HepG2 (cell line): ENCODE results near the gene GALNT12. TPM values are rescaled to one million over a fixed set of nuclear protein-coding genes. Genes with fewer than 3 reads are reported as not detected.

Experiments used
- ATAC-seq: fragments of 200-7000 bp; cut with Tn5 transposase; 3 replicates; pipeline ENCODE4 v1.9.1; 2020; ENCODE audit warnings: mild to moderate bottlenecking, moderate library complexity
- BruUV-seq: library from RNA; stranded (reverse); fragments of 400-500 nt; replicated peaks from 2 replicates; lab custom pipeline; 2021; lab: Mats Ljungman, UMichigan
- CTCF ChIA-PET: fragments of 300-600 bp; formaldehyde crosslinking; extraction: SDS; loops from one replicate; lab custom pipeline; 2021; ENCODE audit warnings: low total read pairs, inconsistent platforms, low intra/inter-chr PET ratio; lab: Yijun Ruan, JAX
- POLR2A ChIA-PET: fragments of 350-600 bp; sonication (Branson Sonifier 250); formaldehyde crosslinking; loops from one replicate; lab custom pipeline; 2020; ENCODE audit warnings: antibody characterized with exemption, inconsistent platforms; lab: Yijun Ruan, JAX
- DNase-seq: peaks from one replicate; pipeline ENCODE4 v3.0.0-alpha.2; 2015; ENCODE audit warnings: low spot score
- FAIRE-seq: peaks from 3 replicates; lab custom pipeline; 2011; peaks lifted over from hg19 to GRCh38; lab: Jason Lieb, UNC
- H2AFZ ChIP-seq: one replicate; pipeline ENCODE4 v1.6.1; 2011; ENCODE audit warnings: low read length, inconsistent platforms
- H3K27ac ChIP-seq: fragments of 300-600 bp; 3 replicates; pipeline ENCODE4 v1.8.0; 2011; ENCODE audit warnings: mixed run types, mild to moderate bottlenecking, mixed read lengths, low read length, inconsistent platforms; ENCODE audit not compliant: insufficient read depth; ENCODE audit errors: extremely low read length
- H3K27me3 ChIP-seq, 2 experiments: fragments of 200-600 bp in 1 of 2; 2 replicates in 1 of 2; 3 replicates in 1 of 2; pipeline versions ENCODE4 v1.6.0 to v1.8.0; 2011; ENCODE audit warnings: low read length in 2 of 2, mild to moderate bottlenecking in 2 of 2, moderate library complexity in 2 of 2, inconsistent platforms in 1 of 2; ENCODE audit not compliant: insufficient read depth in 2 of 2, control insufficient read depth in 1 of 2
- H3K36me3 ChIP-seq, 2 experiments: fragments of 200-600 bp in 1 of 2; replicated peaks in 1 of 2; 2 replicates in 1 of 2; 3 replicates in 1 of 2; pipeline versions ENCODE4 v1.5.1 to v1.8.0; 2011; ENCODE audit warnings: low read length in 2 of 2, inconsistent platforms in 1 of 2; ENCODE audit not compliant: insufficient read depth in 2 of 2, control insufficient read depth in 1 of 2
- H3K4me1 ChIP-seq: 2 replicates; pipeline ENCODE4 v1.5.1; 2012; ENCODE audit warnings: low read length, inconsistent platforms; ENCODE audit not compliant: insufficient read depth
- H3K4me2 ChIP-seq: 2 replicates; pipeline ENCODE4 v1.6.0; 2011; ENCODE audit warnings: low read depth, low read length, inconsistent platforms
- H3K4me3 ChIP-seq, 3 experiments: fragments of 200-600 bp in 1 of 3; sonication (generic), shearing (Covaris generic) in 1 of 3; replicated peaks in 1 of 3; 2 replicates each; pipeline ENCODE4 v1.5.1; 2011 to 2016; ENCODE audit warnings: low read length in 3 of 3, inconsistent platforms in 2 of 3, low read depth in 2 of 3, mild to moderate bottlenecking in 2 of 3, control low read depth in 1 of 3, mixed read lengths in 1 of 3; ENCODE audit not compliant: insufficient read depth in 1 of 3
- H3K79me2 ChIP-seq: one replicate; pipeline ENCODE4 v1.6.1; 2011; ENCODE audit warnings: low read length, inconsistent platforms; ENCODE audit not compliant: insufficient read depth
- H3K9ac ChIP-seq: 2 replicates; pipeline ENCODE4 v1.6.0; 2011; ENCODE audit warnings: mild to moderate bottlenecking, low read depth, low read length, inconsistent platforms; ENCODE audit not compliant: insufficient read depth
- H3K9me3 ChIP-seq: 2 replicates; pipeline ENCODE4 v1.5.1; 2012; ENCODE audit warnings: mild to moderate bottlenecking, low read length
- H4K20me1 ChIP-seq: 2 replicates; pipeline ENCODE4 v1.6.0; 2011; ENCODE audit warnings: inconsistent platforms, mild to moderate bottlenecking, low read length, moderate library complexity; ENCODE audit not compliant: insufficient read depth
- DMAP1 ChIP-seq: IDR thresholded peaks from 2 replicates; pipeline ENCODE4 v1.6.1; 2016
- EZH2 ChIP-seq: conservative IDR thresholded peaks from 2 replicates; pipeline ENCODE4 v1.6.1; 2012; ENCODE audit warnings: mild to moderate bottlenecking, low read depth, low read length, moderate library complexity
- GPN1 ChIP-seq: sonication (generic); formaldehyde crosslinking; IDR thresholded peaks from 2 replicates; pipeline ENCODE4 v1.5.1; 2020; ENCODE audit warnings: missing genetic modification reagents, borderline replicate concordance
- KAT8 ChIP-seq: IDR thresholded peaks from 2 replicates; pipeline ENCODE4 v1.6.1; 2016; ENCODE audit warnings: missing genetic modification reagents, missing compliant biosample characterization
- KLF6 ChIP-seq: IDR thresholded peaks from 2 replicates; pipeline ENCODE4 v1.8.0; 2016; ENCODE audit warnings: missing biosample characterization, missing genetic modification reagents
- MTA1 ChIP-seq: sonication (generic); formaldehyde crosslinking; IDR thresholded peaks from 2 replicates; pipeline ENCODE4 v1.4.0; 2020; ENCODE audit warnings: missing genetic modification reagents, mild to moderate bottlenecking, borderline replicate concordance
- REXO4 ChIP-seq: sonication (generic); formaldehyde crosslinking; IDR thresholded peaks from 2 replicates; pipeline ENCODE4 v1.8.0; 2022; ENCODE audit warnings: missing genetic modification reagents, mild to moderate bottlenecking, borderline replicate concordance
- RFX1 ChIP-seq: fragments of 450-650 bp; IDR thresholded peaks from 2 replicates; pipeline ENCODE4 v1.6.1; 2017
- ZNF10 ChIP-seq: sonication (generic); formaldehyde crosslinking; IDR thresholded peaks from 2 replicates; pipeline ENCODE4 v1.4.0; 2020; ENCODE audit warnings: mild to moderate bottlenecking, low read depth, missing genetic modification reagents, borderline replicate concordance
- ZNF230 ChIP-seq: sonication (generic); formaldehyde crosslinking; IDR thresholded peaks from 2 replicates; pipeline ENCODE4 v1.4.0; 2020; ENCODE audit warnings: mild to moderate bottlenecking, missing genetic modification reagents
- ZNF430 ChIP-seq: sonication (generic); formaldehyde crosslinking; IDR thresholded peaks from 2 replicates; pipeline ENCODE4 v1.9.0; 2021; ENCODE audit warnings: mild to moderate bottlenecking, missing genetic modification reagents
- ZNF567 ChIP-seq: sonication (generic); formaldehyde crosslinking; IDR thresholded peaks from 2 replicates; pipeline ENCODE4 v1.8.1; 2023; ENCODE audit warnings: mild to moderate bottlenecking, missing genetic modification reagents, borderline replicate concordance
- WGBS: methylation state at CpG from one replicate; pipeline ENCODE4 v1.1.6; 2017; ENCODE audit warnings: low lambda C conversion rate; 5-methylcytosine and 5-hydroxymethylcytosine counted together
- in situ Hi-C: cut with HindIII; loops from 2 replicates; pipeline ENCODE4 v1.10.0; 2017; ENCODE audit warnings: low pct_unique_long_range_greater_than_20kb; ENCODE audit not compliant: extremely low pct_ligation_motif_present
- intact Hi-C: fragments of 100-400 bp; cut with micrococcal nuclease; formaldehyde crosslinking; loops from one replicate; pipeline ENCODE4 v1.10.0; 2022; ENCODE audit not compliant: unreplicated experiment
- polyA plus RNA-seq, 8 experiments: library from polyadenylated mRNA; depleted of rRNA in 3 of 8; stranded (reverse) in 7 of 8; unstranded in 1 of 8; fragments of >200 nt; fragmentation: Illumina TruSeq in 4 of 8; extraction: Trizol in 4 of 8; gene quantifications; 2 replicates each; pipeline versions ENCODE4 v1.2.1 to v1.2.3, GENCODE V29; 2011 to 2016; ENCODE audit warnings: low read depth in 4 of 8, missing spikeins in 1 of 8, mixed read lengths in 1 of 8; ENCODE audit not compliant: insufficient read depth in 1 of 8
- total RNA-seq, 5 experiments: library from RNA; depleted of rRNA; stranded (reverse); fragments of >200 nt; fragmentation: Illumina TruSeq; extraction: Trizol; gene quantifications; 2 replicates each; pipeline ENCODE4 v1.2.3, GENCODE V29; 2016; ENCODE audit warnings: low read depth in 1 of 5
- TF ChIP-seq, protein P1 (sequence below): IDR thresholded peaks from 2 replicates; pipeline ENCODE4 v1.6.1; 2016
- TF ChIP-seq, protein P2 (sequence below): sonication (generic); formaldehyde crosslinking; IDR thresholded peaks from 2 replicates; pipeline ENCODE4 v1.5.0; 2020; ENCODE audit warnings: missing genetic modification reagents, mild to moderate bottlenecking, borderline replicate concordance
- TF ChIP-seq, protein P3 (sequence below): sonication (generic); IDR thresholded peaks from 2 replicates; pipeline ENCODE4 v1.6.1; 2016; ENCODE audit warnings: low read depth, borderline replicate concordance
- TF ChIP-seq, protein P4 (sequence below): sonication (generic); formaldehyde crosslinking; IDR thresholded peaks from 2 replicates; pipeline ENCODE4 v1.5.1; 2020; ENCODE audit warnings: missing genetic modification reagents, mild to moderate bottlenecking, borderline replicate concordance
- TF ChIP-seq, protein P5 (sequence below): sonication (generic); formaldehyde crosslinking; IDR thresholded peaks from 2 replicates; pipeline ENCODE4 v1.8.0; 2022; ENCODE audit warnings: mild to moderate bottlenecking, missing genetic modification reagents; ENCODE audit not compliant: insufficient replicate concordance

Gene GALNT12
- total and polyA plus RNA-seq, 2 of the 13 experiments (the other 11 are each of a cell fraction or from before 2014, with no cell fraction given), result 0.07 TPM; not detected in 1

DNA sequence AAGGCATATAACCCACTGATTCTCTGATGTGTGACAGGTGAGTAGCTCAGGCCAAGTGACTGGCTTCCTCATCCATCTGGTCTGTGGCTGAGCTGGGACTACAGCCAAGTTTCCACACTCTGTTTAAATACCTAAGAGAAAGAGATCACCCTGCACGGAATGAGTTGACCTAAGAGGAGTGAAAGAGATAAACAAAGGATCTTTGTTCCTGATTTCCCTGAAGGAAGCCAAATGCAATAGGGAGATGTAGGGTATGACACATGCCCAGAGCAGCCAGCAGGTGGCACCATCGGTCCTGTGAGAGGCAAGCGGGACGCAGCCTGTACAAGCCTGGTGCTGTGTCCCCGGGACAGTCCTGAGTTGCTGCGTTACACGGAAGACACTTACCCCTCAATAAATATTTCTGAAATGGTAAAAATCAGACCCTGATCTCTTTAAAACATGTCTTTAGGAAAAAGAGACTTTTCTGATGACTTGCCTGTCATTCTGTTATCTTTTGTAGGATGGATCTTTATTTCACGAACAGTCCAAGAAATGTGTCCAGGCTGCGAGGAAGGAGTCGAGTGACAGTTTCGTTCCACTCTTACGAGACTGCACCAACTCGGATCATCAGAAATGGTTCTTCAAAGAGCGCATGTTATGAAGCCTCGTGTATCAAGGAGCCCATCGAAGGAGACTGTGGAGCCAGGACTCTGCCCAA lies 41.1 kb downstream of the GALNT12 start (continued):
- TF ChIP-seq, protein P1, sequence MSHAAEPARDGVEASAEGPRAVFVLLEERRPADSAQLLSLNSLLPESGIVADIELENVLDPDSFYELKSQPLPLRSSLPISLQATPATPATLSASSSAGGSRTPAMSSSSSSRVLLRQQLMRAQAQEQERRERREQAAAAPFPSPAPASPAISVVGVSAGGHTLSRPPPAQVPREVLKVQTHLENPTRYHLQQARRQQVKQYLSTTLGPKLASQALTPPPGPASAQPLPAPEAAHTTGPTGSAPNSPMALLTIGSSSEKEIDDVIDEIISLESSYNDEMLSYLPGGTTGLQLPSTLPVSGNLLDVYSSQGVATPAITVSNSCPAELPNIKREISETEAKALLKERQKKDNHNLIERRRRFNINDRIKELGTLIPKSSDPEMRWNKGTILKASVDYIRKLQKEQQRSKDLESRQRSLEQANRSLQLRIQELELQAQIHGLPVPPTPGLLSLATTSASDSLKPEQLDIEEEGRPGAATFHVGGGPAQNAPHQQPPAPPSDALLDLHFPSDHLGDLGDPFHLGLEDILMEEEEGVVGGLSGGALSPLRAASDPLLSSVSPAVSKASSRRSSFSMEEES (CRISPR knock-in tag), result peak; percentile 40; the same call in 1 of the 2 replicates
- TF ChIP-seq ZNF10 (CRISPR knock-in tag), result no peak
- TF ChIP-seq, protein P2, sequence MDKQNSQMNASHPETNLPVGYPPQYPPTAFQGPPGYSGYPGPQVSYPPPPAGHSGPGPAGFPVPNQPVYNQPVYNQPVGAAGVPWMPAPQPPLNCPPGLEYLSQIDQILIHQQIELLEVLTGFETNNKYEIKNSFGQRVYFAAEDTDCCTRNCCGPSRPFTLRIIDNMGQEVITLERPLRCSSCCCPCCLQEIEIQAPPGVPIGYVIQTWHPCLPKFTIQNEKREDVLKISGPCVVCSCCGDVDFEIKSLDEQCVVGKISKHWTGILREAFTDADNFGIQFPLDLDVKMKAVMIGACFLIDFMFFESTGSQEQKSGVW (CRISPR knock-in tag), result no peak
- TF ChIP-seq RFX1, result no peak
- TF ChIP-seq KAT8 (CRISPR knock-in tag), result peak; percentile 52; the same call in 1 of the 2 replicates
- TF ChIP-seq MTA1 (CRISPR knock-in tag), result no peak
- TF ChIP-seq GPN1 (CRISPR knock-in tag), result no peak

DNA sequence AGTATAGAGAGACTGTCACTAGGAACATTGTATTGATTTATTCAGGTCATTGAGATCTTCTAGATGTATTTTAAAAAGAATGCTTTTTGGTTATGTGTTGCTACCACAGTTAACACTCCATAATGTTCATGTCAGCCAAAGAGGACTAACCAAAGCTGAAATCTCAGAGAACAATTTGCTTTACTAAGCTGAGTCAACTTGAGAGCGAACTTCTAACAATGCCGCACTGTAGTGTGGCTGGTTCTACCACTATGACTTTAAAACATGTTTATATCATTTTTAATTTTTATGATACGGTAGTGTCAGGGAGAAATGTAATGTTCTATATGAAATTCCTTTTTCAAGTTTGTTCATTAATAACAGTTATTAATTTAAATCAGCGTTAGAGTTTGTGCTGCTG lies 42.1 kb downstream of the GALNT12 start:
- no peak overlapping the region for H3K27ac ChIP-seq
- WGBS, result 29% methylated on average over 4 of the region's 4 CpGs
- DNase-seq (no peak), FAIRE-seq (no peak), ATAC-seq (no peak)
- peaks cover 0 to 1% of the 10 kb centered on the region in 2 experiments; a peak in 2 of 5 replicates for H3K27me3 ChIP-seq
- no peaks in the 10 kb centered on the region for H4K20me1 ChIP-seq
- H3K36me3 ChIP-seq, result no peaks in the 10 kb centered on the region
- H3K9ac ChIP-seq, result no peak overlapping the region
- BruUV-seq, result no TSS peak
- no peak overlapping the region for H2AFZ ChIP-seq
- peaks cover 11% of the 10 kb centered on the region for H3K4me1 ChIP-seq
- H3K79me2 ChIP-seq, result no peaks in the 10 kb centered on the region
- H3K4me3 ChIP-seq, result no peak overlapping the region
- ChIA-PET CTCF (interaction anchor here (0.8 to 2.6 kb wide), 3 partner anchors 126 to 291 kb away, joined by 4 to 27 read pairs (median 5); no protein-coding TSS in a partner anchor), POLR2A (no interaction called here)
- no peak overlapping the region for H3K4me2 ChIP-seq
- no peaks in the 10 kb centered on the region for H3K9me3 ChIP-seq
- in situ Hi-C loops, result loop anchor here (5.0 kb wide), 2 partner anchors 148 to 283 kb away; no protein-coding TSS in a partner anchor
- intact Hi-C loops, result loop anchor here (2.0 kb wide), 1 partner anchor 125 kb away; no protein-coding TSS in a partner anchor
- TF ChIP-seq ZNF430 (CRISPR knock-in tag) (no peak), ZNF230 (CRISPR knock-in tag) (no peak), KLF6 (CRISPR knock-in tag) (no peak), ZNF567 (no peak), REXO4 (CRISPR knock-in tag) (no peak), EZH2 (no peak), DMAP1 (CRISPR knock-in tag) (no peak)
- TF ChIP-seq, protein P3, sequence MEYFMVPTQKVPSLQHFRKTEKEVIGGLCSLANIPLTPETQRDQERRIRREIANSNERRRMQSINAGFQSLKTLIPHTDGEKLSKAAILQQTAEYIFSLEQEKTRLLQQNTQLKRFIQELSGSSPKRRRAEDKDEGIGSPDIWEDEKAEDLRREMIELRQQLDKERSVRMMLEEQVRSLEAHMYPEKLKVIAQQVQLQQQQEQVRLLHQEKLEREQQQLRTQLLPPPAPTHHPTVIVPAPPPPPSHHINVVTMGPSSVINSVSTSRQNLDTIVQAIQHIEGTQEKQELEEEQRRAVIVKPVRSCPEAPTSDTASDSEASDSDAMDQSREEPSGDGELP, result no peak
- TF ChIP-seq, protein P4, sequence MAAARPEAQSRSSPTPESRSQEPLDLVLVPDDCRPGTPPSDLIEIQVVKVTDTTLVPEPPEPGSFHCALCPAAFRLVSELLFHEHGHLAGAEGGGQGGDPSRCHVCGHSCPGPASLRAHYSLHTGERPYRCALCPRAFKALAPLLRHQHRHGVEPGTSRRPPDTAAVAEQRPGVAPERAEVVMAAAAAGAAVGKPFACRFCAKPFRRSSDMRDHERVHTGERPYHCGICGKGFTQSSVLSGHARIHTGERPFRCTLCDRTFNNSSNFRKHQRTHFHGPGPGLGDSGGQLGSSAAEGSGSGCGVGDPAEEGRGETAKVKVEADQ (CRISPR knock-in tag), result no peak
- TF ChIP-seq, protein P5, sequence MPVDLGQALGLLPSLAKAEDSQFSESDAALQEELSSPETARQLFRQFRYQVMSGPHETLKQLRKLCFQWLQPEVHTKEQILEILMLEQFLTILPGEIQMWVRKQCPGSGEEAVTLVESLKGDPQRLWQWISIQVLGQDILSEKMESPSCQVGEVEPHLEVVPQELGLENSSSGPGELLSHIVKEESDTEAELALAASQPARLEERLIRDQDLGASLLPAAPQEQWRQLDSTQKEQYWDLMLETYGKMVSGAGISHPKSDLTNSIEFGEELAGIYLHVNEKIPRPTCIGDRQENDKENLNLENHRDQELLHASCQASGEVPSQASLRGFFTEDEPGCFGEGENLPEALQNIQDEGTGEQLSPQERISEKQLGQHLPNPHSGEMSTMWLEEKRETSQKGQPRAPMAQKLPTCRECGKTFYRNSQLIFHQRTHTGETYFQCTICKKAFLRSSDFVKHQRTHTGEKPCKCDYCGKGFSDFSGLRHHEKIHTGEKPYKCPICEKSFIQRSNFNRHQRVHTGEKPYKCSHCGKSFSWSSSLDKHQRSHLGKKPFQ, result no peak
